Parathyroid adenoma (tissue), 2 donors: ENCODE measurements around the gene IFT57.

Source experiments
- H2AFZ ChIP-seq: fragments of 300-600 bp; sonication (generic); one replicate; pipeline ENCODE4 v1.7.0; 2017; ENCODE audit warnings: antibody characterized with exemption, mild to moderate bottlenecking
- H3K27ac ChIP-seq: fragments of 300-600 bp; sonication (generic); one replicate; pipeline ENCODE4 v1.7.0; 2017
- H3K27me3 ChIP-seq: fragments of 300-600 bp; sonication (generic); one replicate; pipeline ENCODE4 v1.7.0; 2017; ENCODE audit warnings: low read length; ENCODE audit not compliant: control insufficient read depth, insufficient read depth
- H3K36me3 ChIP-seq: fragments of 300-600 bp; sonication (generic); one replicate; pipeline ENCODE4 v1.7.0; 2017; ENCODE audit warnings: low read length; ENCODE audit not compliant: control insufficient read depth, insufficient read depth
- H3K4me1 ChIP-seq: fragments of 300-600 bp; sonication (generic); one replicate; pipeline ENCODE4 v1.7.0; 2017; ENCODE audit warnings: control low read depth
- H3K4me2 ChIP-seq: fragments of 300-600 bp; sonication (generic); one replicate; pipeline ENCODE4 v1.7.0; 2017; ENCODE audit warnings: low read length
- H3K4me3 ChIP-seq: fragments of 300-600 bp; sonication (generic); one replicate; pipeline ENCODE4 v1.7.0; 2017; ENCODE audit warnings: low read depth, low read length
- H3K79me2 ChIP-seq: fragments of 300-600 bp; sonication (generic); one replicate; pipeline ENCODE4 v1.7.0; 2017; ENCODE audit warnings: control low read depth
- H3K9ac ChIP-seq: fragments of 300-600 bp; sonication (generic); one replicate; pipeline ENCODE4 v1.7.0; 2017; ENCODE audit warnings: mild to moderate bottlenecking
- H3K9me3 ChIP-seq: fragments of 300-600 bp; sonication (generic); one replicate; pipeline ENCODE4 v1.7.0; 2017; ENCODE audit warnings: low read length; ENCODE audit not compliant: control insufficient read depth
- CTCF ChIP-seq: fragments of 300-600 bp; sonication (generic); IDR thresholded peaks from one replicate; pipeline ENCODE4 v1.7.0; 2017; ENCODE audit warnings: antibody characterized with exemption, mild to moderate bottlenecking
- donor health status: primary hyperparathyroidism.

IFT57 gene

GRCh38 chr3:108251844-108252243 is 29.6 kb upstream of the IFT57 start:
- Histone ChIP-seq H3K4me3 (no peak overlapping the region), H3K27ac (no peak overlapping the region), H3K4me2 (no peak overlapping the region), H3K79me2 (no peaks in the 10 kb centered on the region), H3K9ac (no peak overlapping the region), H3K9me3 (no peaks in the 10 kb centered on the region), H3K4me1 (no peaks in the 10 kb centered on the region), H3K27me3 (no peaks in the 10 kb centered on the region), H2AFZ (no peak overlapping the region), H3K36me3 (no peaks in the 10 kb centered on the region)
- TF ChIP-seq CTCF: no peak

DNA sequence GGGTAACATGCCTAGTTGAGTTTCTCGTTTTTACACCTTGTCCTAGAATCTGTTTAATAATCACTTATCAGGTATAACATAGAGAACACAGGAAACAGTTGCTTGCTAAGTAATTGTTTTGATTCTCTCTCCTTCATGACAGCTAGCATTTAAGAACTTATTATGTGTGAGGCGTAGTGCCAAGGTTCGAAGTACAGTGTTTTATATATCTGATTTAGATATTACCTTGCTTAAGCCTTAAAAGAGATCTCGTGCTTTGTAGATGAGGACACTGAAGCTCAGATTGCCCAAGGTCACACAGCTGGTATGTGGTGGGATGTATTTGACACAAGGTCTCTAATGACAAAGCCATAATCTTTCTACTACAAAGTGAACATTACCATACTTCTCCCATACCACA is 29.0 kb upstream of the IFT57 start:
- TF ChIP-seq CTCF: no peak
- Histone ChIP-seq H3K9me3 (no peaks in the 10 kb centered on the region), H3K27ac (no peak overlapping the region), H3K36me3 (no peaks in the 10 kb centered on the region), H3K4me3 (no peak overlapping the region), H3K27me3 (no peaks in the 10 kb centered on the region), H3K4me1 (no peaks in the 10 kb centered on the region), H3K79me2 (no peaks in the 10 kb centered on the region), H3K9ac (no peak overlapping the region), H3K4me2 (no peak overlapping the region), H2AFZ (no peak overlapping the region)

- Histone ChIP-seq H3K79me2 (no peaks in the 10 kb centered on the region), H3K4me2 (no peak overlapping the region), H3K4me1 (no peaks in the 10 kb centered on the region), H3K27ac (no peak overlapping the region), H2AFZ (no peak overlapping the region), H3K9me3 (no peaks in the 10 kb centered on the region), H3K4me3 (no peak overlapping the region), H3K36me3 (no peaks in the 10 kb centered on the region), H3K9ac (no peak overlapping the region), H3K27me3 (no peaks in the 10 kb centered on the region)
- TF ChIP-seq CTCF: no peak
These were observed 28.4 kb upstream of the IFT57 start for GRCh38 chr3:108250626-108251025.

- TF ChIP-seq CTCF: no peak
- Histone ChIP-seq H3K79me2 (no peaks in the 10 kb centered on the region), H3K4me2 (no peak overlapping the region), H3K27ac (no peak overlapping the region), H3K27me3 (no peaks in the 10 kb centered on the region), H3K9ac (no peak overlapping the region), H3K9me3 (no peaks in the 10 kb centered on the region), H3K36me3 (no peaks in the 10 kb centered on the region), H2AFZ (no peak overlapping the region), H3K4me3 (no peak overlapping the region), H3K4me1 (peaks cover 2% of the 10 kb centered on the region)
These were observed 21.0 kb upstream of the IFT57 start for GRCh38 chr3:108243243-108243642.

DNA sequence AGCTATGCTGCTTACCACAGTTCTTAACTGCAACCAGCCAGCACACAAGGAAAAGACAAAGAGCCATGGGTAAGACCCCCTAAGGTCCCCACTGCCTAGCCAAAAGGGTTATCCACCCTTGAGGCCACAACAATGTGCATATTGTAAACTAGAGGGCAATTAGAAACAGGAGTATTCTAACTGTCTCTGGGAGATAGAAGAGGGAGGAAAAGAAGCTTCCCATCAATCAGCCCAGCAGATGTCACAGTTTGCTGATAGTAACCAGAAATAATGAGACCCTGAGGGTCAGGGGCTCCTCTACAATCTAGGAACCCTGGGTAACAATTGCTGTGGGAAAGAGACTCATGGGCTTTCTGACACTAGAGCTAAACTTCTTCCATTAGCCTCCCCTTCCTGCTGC is 20.6 kb upstream of the IFT57 start:
- Histone ChIP-seq H3K27ac (no peak overlapping the region), H3K4me3 (no peak overlapping the region), H3K27me3 (no peaks in the 10 kb centered on the region), H3K4me2 (no peak overlapping the region), H3K9me3 (no peaks in the 10 kb centered on the region), H3K79me2 (no peaks in the 10 kb centered on the region), H2AFZ (no peak overlapping the region), H3K4me1 (peaks cover 2% of the 10 kb centered on the region), H3K9ac (no peak overlapping the region), H3K36me3 (no peaks in the 10 kb centered on the region)
- no peak for TF ChIP-seq CTCF
